ENCODE measurements around the gene C6orf120.
A peak's percentile ranks its signal among the peaks of the same experiment; 100 is the strongest.

The C6orf120 gene

GRCh38 chr6:169701954-169702839 lies at the start of gene C6orf120, which contains the start of gene WDR27:
C6orf120 (plus strand) TSS chr6:169702126; CDS start chr6:169702460, 334 bp downstream.
WDR27 (minus strand) TSS chr6:169702029; CDS start chr6:169689005, 13,024 bp downstream.
- peak; percentile 91 for DNase-seq (ENCODE audit: low read depth)

DNA sequence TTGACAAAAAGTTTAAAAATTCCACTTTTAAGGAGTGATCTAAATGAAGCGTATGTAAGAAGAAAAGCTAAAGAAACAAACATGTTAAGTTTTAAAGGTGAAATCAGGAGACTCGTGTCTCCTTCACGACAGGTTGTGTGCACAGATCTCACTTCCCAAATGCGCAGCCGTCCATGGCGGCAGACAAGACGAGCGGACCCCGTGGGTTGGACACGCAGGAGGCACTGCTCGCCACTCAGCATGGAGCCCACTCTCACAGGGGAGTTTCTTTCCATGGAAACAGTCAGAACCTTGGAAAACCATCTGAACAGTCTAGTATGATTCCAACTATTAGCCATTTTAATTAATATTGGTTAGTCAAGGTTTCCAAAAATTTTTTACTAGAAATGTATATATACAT lies 49.0 kb upstream of the C6orf120 start:
- DNase-seq (ENCODE audit: low read depth), result no peak

DNA sequence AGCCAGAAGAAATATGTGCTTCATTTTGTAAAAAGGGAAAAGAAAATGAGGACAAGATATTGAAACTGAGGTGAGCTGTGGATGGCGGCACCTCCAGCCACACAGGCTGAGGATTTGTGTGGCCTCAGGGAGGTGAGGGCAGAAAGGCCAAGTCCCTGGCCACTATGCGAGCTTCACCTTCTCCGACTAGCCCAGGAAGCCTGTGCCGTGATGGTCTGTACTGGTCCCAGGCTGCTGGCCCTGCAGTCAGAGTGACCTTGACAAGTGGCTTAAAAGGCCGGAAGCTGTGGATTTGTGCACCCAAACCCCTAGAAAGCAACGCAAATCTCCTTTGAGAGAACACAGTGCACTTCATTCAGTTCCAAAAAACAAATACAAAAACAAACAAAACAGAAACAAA lies 48.2 kb upstream of the C6orf120 start:
- no peak for DNase-seq (ENCODE audit: low read depth)

- DNase-seq (ENCODE audit: low read depth), result peak; percentile 50
These were observed 47.1 kb upstream of the C6orf120 start for GRCh38 chr6:169654598-169655391.

DNA sequence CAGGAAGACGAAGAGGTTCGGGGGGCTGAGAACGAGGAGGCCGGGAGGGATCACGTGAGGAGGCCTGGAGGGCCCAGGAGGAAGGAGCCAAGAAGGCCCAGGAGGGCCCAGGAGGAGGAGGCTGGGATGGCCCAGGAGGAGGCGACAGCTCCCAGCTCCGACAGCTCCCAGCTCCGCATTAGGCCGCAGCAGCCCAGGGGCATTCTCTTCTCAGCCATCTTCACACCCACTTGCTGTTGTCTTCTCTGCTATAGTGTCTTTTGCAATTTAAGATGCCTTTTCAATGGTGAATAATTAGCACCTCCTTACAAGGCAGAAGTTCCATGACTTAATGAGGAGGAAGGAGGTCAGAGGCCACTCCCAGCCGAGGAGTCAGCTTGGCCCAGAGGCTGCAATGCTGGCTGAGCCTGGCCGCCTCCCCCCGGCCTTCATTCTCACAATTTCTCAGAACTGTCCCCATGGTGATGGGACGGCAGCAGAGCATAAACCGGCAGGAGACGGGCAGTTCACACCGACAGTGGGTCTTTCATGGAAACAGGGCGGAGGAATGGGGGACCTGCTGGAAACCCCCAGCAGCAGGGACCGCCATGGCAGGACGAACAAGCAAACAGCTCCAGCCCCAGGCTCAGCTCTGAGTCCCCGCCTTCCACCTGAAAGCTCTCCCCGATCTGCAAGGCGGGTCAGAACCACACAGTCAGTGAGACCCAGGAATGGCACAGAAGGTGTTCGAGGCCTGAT lies 45.2 kb upstream of the C6orf120 start:
- DNase-seq (ENCODE audit: low read depth), result no peak

GRCh38 chr6:169657284-169657610 lies 44.7 kb upstream of the C6orf120 start:
- no peak for DNase-seq (ENCODE audit: low read depth)

DNA sequence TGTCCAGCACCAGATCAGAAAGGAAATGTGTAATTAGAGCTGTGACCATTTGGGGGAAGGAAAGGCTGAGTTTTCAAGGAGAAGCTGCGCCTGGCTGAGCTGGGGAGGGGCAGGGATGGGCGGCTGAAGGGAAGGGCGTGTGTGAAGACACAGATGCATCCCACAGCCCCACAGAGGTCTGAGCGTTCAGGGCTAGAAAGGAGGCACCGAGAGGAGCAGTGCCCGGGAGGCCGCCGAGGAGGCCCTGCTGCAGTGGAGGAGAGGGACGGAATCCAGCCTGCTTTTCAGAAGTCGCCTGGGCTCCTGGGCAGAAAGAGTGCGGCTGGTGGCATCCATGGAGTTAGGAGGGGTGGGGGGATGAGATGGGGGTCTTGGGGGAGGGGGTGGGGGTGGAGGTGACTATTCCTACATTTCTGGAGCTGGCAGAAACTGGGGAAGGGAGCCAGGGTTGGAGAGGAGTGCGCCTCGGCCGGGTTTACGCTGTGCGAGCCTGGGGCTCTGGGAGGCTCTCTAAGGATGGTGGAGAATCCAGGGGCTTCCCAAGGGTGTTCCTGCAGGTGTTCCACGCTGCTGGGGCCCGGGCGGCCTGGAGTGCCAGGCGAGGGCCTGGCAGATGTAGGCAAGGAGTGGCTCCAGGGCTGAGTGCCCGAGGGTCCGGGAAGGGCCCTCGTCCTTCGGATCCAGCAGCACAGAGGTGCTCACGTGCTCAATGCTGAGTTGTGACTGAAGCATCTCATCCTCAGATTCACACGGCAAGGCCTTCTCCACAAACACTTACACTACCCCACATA lies 41.9 kb upstream of the C6orf120 start:
- no peak for DNase-seq (ENCODE audit: low read depth)

- DNase-seq (ENCODE audit: low read depth), result no peak
These were observed 41.1 kb upstream of the C6orf120 start for GRCh38 chr6:169660751-169661390.

GRCh38 chr6:169661391-169661756 lies 40.6 kb upstream of the C6orf120 start:
- DNase-seq (ENCODE audit: low read depth), result no peak

GRCh38 chr6:169663468-169663867 lies 38.5 kb upstream of the C6orf120 start:
- DNase-seq (ENCODE audit: low read depth), result no peak

- DNase-seq (ENCODE audit: low read depth), result no peak
These were observed 37.7 kb upstream of the C6orf120 start for GRCh38 chr6:169664227-169664626.

- no peak for DNase-seq (ENCODE audit: low read depth)
These were observed 36.6 kb upstream of the C6orf120 start for GRCh38 chr6:169665289-169665688.

- no peak for DNase-seq (ENCODE audit: low read depth)
These were observed 35.5 kb upstream of the C6orf120 start for GRCh38 chr6:169666441-169666840.

DNA sequence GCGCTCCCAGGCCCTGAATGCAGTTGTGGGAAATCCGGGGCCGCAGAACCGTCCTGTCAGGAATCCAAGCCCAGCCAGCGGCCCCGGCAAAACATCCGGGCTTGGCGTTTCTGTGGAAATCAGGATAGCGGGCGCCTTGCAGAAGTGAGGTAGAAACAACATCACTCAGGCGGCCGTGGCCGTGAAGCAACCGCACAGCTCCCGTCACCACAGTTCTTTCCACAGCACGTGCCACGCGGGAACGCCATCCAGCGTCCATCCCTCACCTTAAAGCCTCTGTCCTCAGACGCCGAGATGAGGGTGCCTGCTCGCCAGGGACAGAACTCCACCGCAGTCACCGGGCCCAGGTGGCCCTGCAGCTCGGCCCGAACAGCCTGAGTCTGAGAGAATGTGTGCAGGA lies 34.2 kb upstream of the C6orf120 start:
- DNase-seq (ENCODE audit: low read depth), result no peak

DNA sequence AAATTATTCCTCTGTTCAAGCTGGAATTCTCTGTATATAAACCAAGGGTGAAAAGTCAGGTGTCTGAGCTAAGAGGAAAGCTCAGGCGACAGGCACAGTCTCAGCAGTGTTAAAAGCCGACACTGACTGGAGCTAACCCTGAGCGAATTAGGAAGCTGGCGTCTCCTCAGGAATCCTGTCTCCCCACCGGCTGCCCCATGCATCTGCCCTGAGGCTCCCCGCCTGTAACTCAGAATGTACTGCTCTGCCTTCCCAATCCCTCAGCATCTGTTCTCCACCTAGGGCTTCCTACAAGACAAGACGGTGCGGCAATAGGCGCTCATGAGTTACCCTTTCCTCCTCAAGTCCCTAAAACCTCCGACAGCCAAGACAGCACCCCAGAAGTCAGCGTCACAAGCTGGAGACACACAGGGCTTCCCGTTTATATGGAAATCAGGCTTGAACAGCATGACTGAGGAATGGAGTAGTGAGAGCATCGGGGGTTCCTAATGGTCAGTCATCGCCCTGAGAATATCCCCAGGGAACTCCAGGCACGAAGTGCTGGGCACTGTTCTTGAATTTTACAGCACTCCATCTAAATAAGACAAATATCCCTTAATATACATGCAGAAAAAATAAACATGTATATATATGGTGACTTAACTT lies 33.6 kb upstream of the C6orf120 start:
- DNase-seq (ENCODE audit: low read depth), result no peak

DNA sequence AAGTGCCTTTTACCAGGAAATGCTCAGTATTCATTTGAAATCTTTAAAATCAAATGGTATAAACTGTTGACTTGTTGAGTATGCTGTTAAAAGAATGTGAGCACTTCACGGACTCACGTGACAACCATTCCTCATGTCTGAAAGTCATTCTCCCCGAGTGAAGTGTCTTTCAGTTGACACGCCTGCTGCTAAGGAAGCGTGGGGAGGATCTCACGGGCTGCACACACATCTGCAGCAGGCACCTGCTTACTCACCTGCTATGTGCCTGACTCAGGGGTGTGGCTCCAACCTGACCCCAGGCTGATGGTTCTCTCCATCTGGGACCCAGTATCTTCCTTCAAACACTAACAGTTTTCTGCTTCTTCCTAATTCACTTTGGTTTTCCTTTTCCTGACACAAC lies 32.8 kb upstream of the C6orf120 start:
- no peak for DNase-seq (ENCODE audit: low read depth)

GRCh38 chr6:169669889-169670288 lies 32.0 kb upstream of the C6orf120 start:
- DNase-seq (ENCODE audit: low read depth), result no peak

- no peak for DNase-seq (ENCODE audit: low read depth)
These were observed 30.4 kb upstream of the C6orf120 start for GRCh38 chr6:169671563-169671962.

DNA sequence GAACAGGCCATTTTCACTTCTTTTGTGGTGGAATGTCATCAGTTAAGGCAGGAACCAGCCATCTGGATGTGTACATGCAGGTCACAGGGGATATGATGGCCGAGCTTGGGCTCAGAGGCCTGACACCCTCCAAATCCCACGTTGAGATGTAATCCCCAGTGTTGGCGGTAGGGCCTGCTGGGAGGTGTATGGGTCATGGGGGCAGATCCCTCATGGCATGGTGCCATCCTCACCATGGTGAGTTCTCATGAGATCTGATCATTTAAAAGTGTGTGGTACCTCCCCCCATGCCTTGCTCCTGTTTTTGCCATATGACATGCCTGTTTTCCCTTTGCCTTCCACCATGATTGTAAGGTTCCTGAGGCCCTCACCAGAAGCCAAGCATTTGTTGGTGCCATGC lies 26.9 kb upstream of the C6orf120 start:
- DNase-seq (ENCODE audit: low read depth), result no peak

DNA sequence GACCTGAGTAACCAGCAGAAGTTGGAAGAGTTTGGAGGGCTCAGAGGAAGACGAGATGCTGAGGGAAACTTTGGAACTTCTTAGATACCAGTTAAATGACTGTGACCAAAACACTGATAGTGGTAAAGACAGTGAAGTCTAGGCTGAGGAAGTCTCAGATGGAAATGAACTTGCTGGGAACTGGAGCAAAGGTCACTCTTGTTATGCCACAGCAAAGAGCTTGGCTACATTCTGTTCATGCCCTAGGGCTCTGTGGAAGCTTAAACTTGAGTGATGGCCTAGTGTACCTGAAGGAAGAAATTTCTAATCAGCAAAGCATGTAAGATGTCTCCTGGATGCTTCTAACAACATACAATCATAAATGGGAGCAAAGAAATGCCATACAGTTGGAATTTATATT lies 24.8 kb upstream of the C6orf120 start:
- no peak for DNase-seq (ENCODE audit: low read depth)

- no peak for DNase-seq (ENCODE audit: low read depth)
These were observed 23.6 kb upstream of the C6orf120 start for GRCh38 chr6:169678342-169678741.
